ENCODE results near the gene STAG3.
"Not testable (repeated sequence)": the region's sequence is repeated elsewhere in the genome, so short reads cannot be mapped to it uniquely, and the experiment has no call there.

DNA sequence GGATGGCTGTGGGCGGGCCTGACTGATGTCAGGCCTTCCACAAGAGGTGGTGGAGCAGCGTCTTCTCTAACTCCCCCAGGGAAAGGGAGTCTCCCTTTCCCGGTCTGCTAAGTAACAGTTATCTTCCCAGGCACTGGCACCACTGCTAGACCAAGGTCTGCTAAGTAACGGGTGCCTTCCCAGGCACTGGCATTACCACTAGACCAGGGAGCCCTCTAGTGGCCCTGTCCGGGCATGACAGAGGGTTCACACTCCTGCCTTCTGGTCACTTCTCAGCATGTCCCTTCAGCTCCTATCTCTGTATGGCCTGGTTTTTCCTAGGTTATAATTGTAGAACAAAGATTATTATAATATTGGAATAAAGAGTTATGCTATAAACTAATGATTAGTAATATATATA lies 40.2 kb downstream of the STAG3 start:
- peak; percentile 24; the same call in 1 of the 2 replicates for TF ChIP-seq CTCF (conservative IDR thresholded peaks at IDR 0.05; ENCODE audit: low read length)
- TF ChIP-seq EZH2phosphoT487 (IDR thresholded peaks at IDR 0.05; ENCODE audit: borderline replicate concordance) = not testable (repeated sequence)
